Right lobe of liver (tissue), 6 donors: ENCODE data around the gene AKAP13. TPM values are rescaled to one million over a fixed set of nuclear protein-coding genes. Genes with fewer than 3 reads are reported as not detected.

Source experiments
- ATAC-seq, 4 donors: fragments of 200-7000 bp; cut with Tn5 transposase; one replicate each; pipeline ENCODE4 v1.9.1; 2020; ENCODE audit warnings: mild to moderate bottlenecking in 4 of 4, moderate library complexity in 4 of 4
- DNase-seq, 3 donors: peaks; one replicate each; pipeline ENCODE4 v3.0.0-alpha.2; 2020
- H3K27ac ChIP-seq, 3 donors: fragments of 200-600 bp; one replicate each; pipeline ENCODE4 v1.8.0; 2022
- H3K27me3 ChIP-seq, 2 donors: fragments of 200-600 bp; one replicate each; pipeline ENCODE4 v1.8.0; 2022
- H3K36me3 ChIP-seq, 4 donors: fragments of 200-600 bp; sonication (generic) in 1 of 4; one replicate each; pipeline versions ENCODE4 v1.5.1 to v1.8.0; 2017 to 2022; ENCODE audit warnings: control low read depth in 1 of 4
- H3K4me1 ChIP-seq, 4 donors: fragments of 200-600 bp; sonication (generic) in 1 of 4; one replicate each; pipeline versions ENCODE4 v1.5.1 to v1.8.0; 2017 to 2022; ENCODE audit warnings: control low read depth in 1 of 4
- H3K4me3 ChIP-seq, 3 donors: fragments of 200-600 bp; one replicate each; pipeline ENCODE4 v1.8.0; 2022
- H3K9me3 ChIP-seq, 4 donors: fragments of 200-600 bp; sonication (generic) in 1 of 4; one replicate each; pipeline versions ENCODE4 v1.5.1 to v1.8.0; 2017 to 2022; ENCODE audit warnings: control low read depth in 1 of 4
- POLR2A ChIP-seq: fragments of 450-650 bp; IDR thresholded peaks from one replicate; pipeline ENCODE4 v1.6.1; 2017; ENCODE audit warnings: antibody characterized with exemption, mild to moderate bottlenecking
- WGBS: methylation state at CpG from one replicate; pipeline ENCODE4 v1.1.6; 2018; ENCODE audit warnings: low coverage, low lambda C conversion rate; ENCODE audit not compliant: insufficient coverage; ENCODE audit errors: missing lambda C conversion rate; 5-methylcytosine and 5-hydroxymethylcytosine counted together
- intact Hi-C, 2 donors: fragments of 100-400 bp; cut with DNase I; formaldehyde crosslinking; loops; one replicate each; pipeline versions ENCODE4 v1.11.2 to v1.14.1; 2022
- total RNA-seq, 6 experiments: library from RNA; depleted of rRNA in 2 of 6; stranded (reverse); fragments of >200 nt in 2 of 6; fragmentation: NEBNext Ultra II Directional in 3 of 6; extraction: Animal tissue kit (Norgen Biotek cat#: 25700) in 3 of 6; gene quantifications; one replicate each; pipeline versions ENCODE4 v1.1.0 to v1.2.4, GENCODE V29; 2016 to 2023
- TF ChIP-seq, protein P1 (sequence below), 4 donors: fragments of 200-600 bp in 3 of 4; fragments of 450-650 bp in 1 of 4; IDR thresholded peaks; one replicate each; pipeline versions ENCODE4 v1.5.1 to v1.8.0; 2016 to 2022; ENCODE audit warnings: antibody characterized with exemption in 4 of 4, mild to moderate bottlenecking in 2 of 4
- donor health status: DM: no; HTN: yes; CAD: no.
- donor health status: DM: no; HTN: no; CAD: no.
- donor health status: DM: no; HTN: no; CAD: no.
- donor health status: DM: no; HTN: yes; CAD: no.
- donor health status: DM: no; HTN: yes; CAD: no.

Gene AKAP13
- total RNA-seq, 6 experiments from 2014 or later: 50.1 to 73.1 (median 63.9) TPM

DNA sequence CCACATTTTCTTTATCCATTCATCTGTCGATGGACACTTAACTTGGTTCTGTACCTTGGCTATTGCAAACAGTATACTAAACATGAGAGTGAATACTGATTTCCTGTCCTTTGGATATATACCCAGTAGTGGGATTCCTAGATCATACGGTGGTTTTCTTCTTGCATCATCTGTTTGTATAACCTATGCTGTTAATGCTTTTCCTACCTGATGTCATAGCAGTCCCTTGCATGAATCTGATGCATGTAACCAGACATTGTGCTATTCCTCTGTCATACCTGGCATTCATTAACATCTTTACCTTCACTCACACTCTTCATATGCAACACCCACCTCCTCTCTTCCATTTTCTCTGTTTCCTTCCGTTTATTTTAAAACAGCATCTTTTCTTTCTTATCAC lies 229.1 kb downstream of the AKAP13 start:
- ATAC-seq (no peak), DNase-seq (no peak)
- TF ChIP-seq POLR2A: no peak
- TF ChIP-seq, protein P1, sequence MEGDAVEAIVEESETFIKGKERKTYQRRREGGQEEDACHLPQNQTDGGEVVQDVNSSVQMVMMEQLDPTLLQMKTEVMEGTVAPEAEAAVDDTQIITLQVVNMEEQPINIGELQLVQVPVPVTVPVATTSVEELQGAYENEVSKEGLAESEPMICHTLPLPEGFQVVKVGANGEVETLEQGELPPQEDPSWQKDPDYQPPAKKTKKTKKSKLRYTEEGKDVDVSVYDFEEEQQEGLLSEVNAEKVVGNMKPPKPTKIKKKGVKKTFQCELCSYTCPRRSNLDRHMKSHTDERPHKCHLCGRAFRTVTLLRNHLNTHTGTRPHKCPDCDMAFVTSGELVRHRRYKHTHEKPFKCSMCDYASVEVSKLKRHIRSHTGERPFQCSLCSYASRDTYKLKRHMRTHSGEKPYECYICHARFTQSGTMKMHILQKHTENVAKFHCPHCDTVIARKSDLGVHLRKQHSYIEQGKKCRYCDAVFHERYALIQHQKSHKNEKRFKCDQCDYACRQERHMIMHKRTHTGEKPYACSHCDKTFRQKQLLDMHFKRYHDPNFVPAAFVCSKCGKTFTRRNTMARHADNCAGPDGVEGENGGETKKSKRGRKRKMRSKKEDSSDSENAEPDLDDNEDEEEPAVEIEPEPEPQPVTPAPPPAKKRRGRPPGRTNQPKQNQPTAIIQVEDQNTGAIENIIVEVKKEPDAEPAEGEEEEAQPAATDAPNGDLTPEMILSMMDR (IDR thresholded peaks at IDR 0.05): no peak
- H3K27ac ChIP-seq: no peak overlapping the region
- intact Hi-C loops: no loop called here
- H3K4me1 ChIP-seq: peaks cover 0 to 16% (median 0%) of the 10 kb centered on the region in 4 donors
- no peaks in the 10 kb centered on the region for H3K27me3 ChIP-seq
- H3K9me3 ChIP-seq: no peaks in the 10 kb centered on the region
- 63% methylated on average over 3 of the region's 3 CpGs for WGBS
- H3K36me3 ChIP-seq: no peaks in the 10 kb centered on the region
- no peak overlapping the region for H3K4me3 ChIP-seq

DNA sequence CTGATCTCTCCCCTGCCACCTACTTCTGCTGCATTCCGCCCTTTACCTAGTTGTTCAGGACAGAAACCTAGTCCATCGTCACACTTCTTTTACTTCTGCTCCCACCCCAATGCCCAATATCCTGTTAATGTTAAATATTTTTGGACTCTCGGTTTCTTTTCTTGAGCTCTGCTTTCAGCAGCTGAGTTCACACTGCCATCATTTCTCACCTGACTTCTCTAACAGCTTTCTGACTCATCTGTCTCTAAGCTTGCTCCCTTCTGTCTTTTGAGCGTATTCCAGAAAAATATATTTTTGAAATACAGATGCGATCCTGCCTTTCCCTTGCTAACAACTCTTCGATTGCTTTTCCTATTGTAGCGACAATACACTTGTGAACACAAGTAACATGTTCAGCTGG lies 231.0 kb downstream of the AKAP13 start:
- peaks cover 0 to 14% (median 7%) of the 10 kb centered on the region in 4 donors for H3K4me1 ChIP-seq
- DNase-seq (no peak), ATAC-seq (no peak)

DNA sequence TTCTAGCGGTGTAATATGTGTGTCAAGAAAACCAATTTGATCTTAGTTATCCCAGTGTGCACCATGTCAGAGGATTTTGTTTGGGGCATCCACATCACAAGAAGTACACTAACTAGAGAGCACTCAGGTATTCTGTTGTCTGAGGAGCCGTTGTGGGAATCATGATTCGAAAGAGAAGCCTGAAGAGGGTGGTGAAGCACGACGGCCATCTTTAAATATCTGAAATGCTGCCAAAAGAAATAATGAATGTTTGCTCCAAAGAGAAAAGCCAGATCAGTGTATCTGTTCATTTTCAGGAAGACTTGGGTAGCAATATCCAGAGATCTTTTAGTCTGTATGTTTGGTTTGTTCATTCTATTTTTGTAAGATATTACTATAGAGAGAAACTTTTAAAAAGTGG lies 233.7 kb downstream of the AKAP13 start:
- WGBS: 49% methylated on average over 5 of the region's 5 CpGs
- DNase-seq: no peak
- intact Hi-C loops: no loop called here

More for the DNA sequence above, 231.0 kb downstream of the AKAP13 start:
- Histone ChIP-seq H3K36me3 (no peaks in the 10 kb centered on the region), H3K27ac (no peak overlapping the region), H3K27me3 (no peaks in the 10 kb centered on the region), H3K9me3 (no peaks in the 10 kb centered on the region), H3K4me3 (no peak overlapping the region)
- intact Hi-C loops: no loop called here
- 92% methylated on average over 6 of the region's 7 CpGs for WGBS
- TF ChIP-seq, protein P1 (IDR thresholded peaks at IDR 0.05): no peak
- no peak for TF ChIP-seq POLR2A

DNA sequence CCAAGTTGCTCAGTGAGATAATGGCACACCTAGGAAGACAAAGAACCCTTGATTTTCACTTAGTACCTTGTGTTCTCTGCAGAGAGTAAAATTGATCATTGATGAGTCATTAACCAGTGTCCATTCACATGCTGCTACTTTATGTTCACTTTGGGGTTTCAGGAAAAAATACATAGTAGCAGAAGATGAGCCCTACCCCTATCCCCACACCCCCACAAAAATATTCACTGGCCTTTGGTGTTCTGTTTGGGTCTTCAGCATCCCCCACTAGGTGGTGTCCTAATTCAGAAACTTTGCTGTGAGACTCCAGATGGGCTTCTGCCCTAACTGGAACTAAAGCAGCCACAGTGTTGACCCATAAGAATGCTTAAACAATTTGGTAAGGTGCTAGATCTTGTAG lies 235.5 kb downstream of the AKAP13 start:
- ATAC-seq (peak; percentile 62 to 83 (median 74)), DNase-seq (no peak)
- TF ChIP-seq, protein P1 (IDR thresholded peaks at IDR 0.05): peak; percentile 33 to 59 (median 53)
- TF ChIP-seq POLR2A: no peak
- Histone ChIP-seq H3K36me3 (no peaks in the 10 kb centered on the region), H3K27ac (no peak overlapping the region), H3K4me3 (no peak overlapping the region), H3K4me1 (peaks cover 0 to 24% (median 5%) of the 10 kb centered on the region in 4 donors), H3K27me3 (no peaks in the 10 kb centered on the region), H3K9me3 (no peaks in the 10 kb centered on the region)
- intact Hi-C loops: no loop called here

More for the DNA sequence above, 233.7 kb downstream of the AKAP13 start:
- no peaks in the 10 kb centered on the region for H3K27me3 ChIP-seq
- no peak for ATAC-seq
- H3K4me1 ChIP-seq: peaks cover 0 to 20% (median 0%) of the 10 kb centered on the region in 4 donors
- H3K9me3 ChIP-seq: no peaks in the 10 kb centered on the region
- H3K36me3 ChIP-seq: no peaks in the 10 kb centered on the region
- H3K27ac ChIP-seq: no peak overlapping the region
- no peak overlapping the region for H3K4me3 ChIP-seq
- TF ChIP-seq, protein P1 (IDR thresholded peaks at IDR 0.05): no peak
- no peak for TF ChIP-seq POLR2A

DNA sequence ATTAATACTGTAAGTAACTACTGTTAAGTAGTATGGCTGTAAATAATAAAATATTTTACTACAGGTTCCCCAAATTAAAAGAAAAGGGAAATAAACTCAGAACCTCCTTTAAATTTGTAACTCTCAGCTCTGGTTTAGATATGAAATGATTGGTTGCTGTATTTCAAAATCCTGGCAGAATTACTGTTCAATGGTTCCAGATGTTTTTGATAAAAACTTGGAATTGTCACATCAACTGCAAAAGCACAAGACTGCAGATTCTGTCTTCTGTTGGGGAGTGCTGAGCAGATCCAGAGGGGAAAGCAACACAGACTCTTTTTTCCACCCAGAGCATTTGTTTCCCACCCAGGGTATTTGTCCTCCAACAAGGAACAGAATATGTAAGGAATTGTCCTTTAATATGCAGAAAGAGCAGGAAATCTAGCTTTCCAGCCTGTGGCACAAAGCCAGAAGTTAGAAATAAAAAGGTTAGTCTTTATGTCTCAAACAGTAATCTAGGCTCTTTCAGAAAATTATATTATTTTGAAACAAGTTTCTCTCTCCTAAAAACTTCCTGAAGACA lies 236.2 kb downstream of the AKAP13 start:
- intact Hi-C loops: no loop called here
- H3K36me3 ChIP-seq: no peaks in the 10 kb centered on the region
- TF ChIP-seq POLR2A: no peak
- H3K4me3 ChIP-seq: no peak overlapping the region
- no peak for DNase-seq
- H3K9me3 ChIP-seq: no peaks in the 10 kb centered on the region
- peaks cover 0 to 26% (median 6%) of the 10 kb centered on the region in 4 donors for H3K4me1 ChIP-seq
- H3K27me3 ChIP-seq: no peaks in the 10 kb centered on the region
- ATAC-seq: no peak
- peak overlapping the region in 2 of 3 donors; percentile 1 to 17 for H3K27ac ChIP-seq
